NCI-H345 treated with DMSO at 0.1 percent for 48 hours (cell line): ENCODE data around the gene RBM8A.

Experiments
- DNase-seq: peaks from one replicate; lab custom pipeline; 2025; ENCODE audit not compliant: unreplicated experiment; lab: John Stamatoyannopoulos, UW

RBM8A gene

GRCh38 chr1:145927063-145927886 is at the start of gene RBM8A:
Gene RBM8A, minus strand, starts transcription at chr1:145927484. Its CDS starts 58 bp downstream, at chr1:145927426.
- peak; percentile 100 for DNase-seq

GRCh38 chr1:145977016-145977415 is 49.7 kb upstream of the RBM8A start:
- no peak for DNase-seq

- DNase-seq = no peak
These were observed 47.9 kb upstream of the RBM8A start for GRCh38 chr1:145975216-145975615.

- DNase-seq = no peak
These were observed 47.4 kb upstream of the RBM8A start for GRCh38 chr1:145974721-145975120.

- DNase-seq = no peak
These were observed 45.3 kb upstream of the RBM8A start for GRCh38 chr1:145972580-145972979.

- DNase-seq = no peak
These were observed 40.0 kb upstream of the RBM8A start for GRCh38 chr1:145967288-145967687.

- no peak for DNase-seq
These were observed 37.9 kb upstream of the RBM8A start for GRCh38 chr1:145965119-145965744.

- DNase-seq = peak; percentile 99
These were observed 37.2 kb upstream of the RBM8A start, which contains the start of the genes ANKRD34A and POLR3GL for GRCh38 chr1:145964328-145965118. Gene ANKRD34A, minus strand, starts transcription at chr1:145964575. Its CDS starts 2,816 bp downstream, at chr1:145961759. Gene POLR3GL, plus strand, starts transcription at chr1:145964690. Its CDS starts 10,176 bp downstream, at chr1:145974866.

GRCh38 chr1:145963265-145964019 is 36.2 kb upstream of the RBM8A start:
- DNase-seq = peak; percentile 63

GRCh38 chr1:145962157-145963102 is 35.1 kb upstream of the RBM8A start:
- DNase-seq = peak; percentile 52

- DNase-seq = no peak
These were observed 34.3 kb upstream of the RBM8A start for GRCh38 chr1:145961425-145962156.

- DNase-seq = no peak
These were observed 33.8 kb upstream of the RBM8A start for GRCh38 chr1:145961109-145961424.

GRCh38 chr1:145960468-145961108 is 33.3 kb upstream of the RBM8A start:
- peak; percentile 88 for DNase-seq

- no peak for DNase-seq
These were observed 32.7 kb upstream of the RBM8A start for GRCh38 chr1:145959957-145960467.

- DNase-seq = no peak
These were observed 32.0 kb upstream of the RBM8A start for GRCh38 chr1:145959333-145959732.

- no peak for DNase-seq
These were observed 31.4 kb upstream of the RBM8A start for GRCh38 chr1:145958734-145959133.

- DNase-seq = peak; percentile 100
These were observed 30.4 kb upstream of the RBM8A start, which contains the start of gene LIX1L for GRCh38 chr1:145957443-145958319. Gene LIX1L, minus strand, starts transcription at chr1:145958017. Its CDS starts 90 bp downstream, at chr1:145957927.
